C4-2B (cell line): Measurements from ENCODE around the gene DERL3.

Experiments
- CTCF ChIP-seq: fragments of 450-650 bp; conservative IDR thresholded peaks from 2 replicates; pipeline ENCODE4 v1.5.1; 2017; ENCODE audit warnings: mild to moderate bottlenecking
- ZFX ChIP-seq: fragments of 450-650 bp; IDR thresholded peaks from 2 replicates; pipeline ENCODE4 v1.6.1; 2017

DNA sequence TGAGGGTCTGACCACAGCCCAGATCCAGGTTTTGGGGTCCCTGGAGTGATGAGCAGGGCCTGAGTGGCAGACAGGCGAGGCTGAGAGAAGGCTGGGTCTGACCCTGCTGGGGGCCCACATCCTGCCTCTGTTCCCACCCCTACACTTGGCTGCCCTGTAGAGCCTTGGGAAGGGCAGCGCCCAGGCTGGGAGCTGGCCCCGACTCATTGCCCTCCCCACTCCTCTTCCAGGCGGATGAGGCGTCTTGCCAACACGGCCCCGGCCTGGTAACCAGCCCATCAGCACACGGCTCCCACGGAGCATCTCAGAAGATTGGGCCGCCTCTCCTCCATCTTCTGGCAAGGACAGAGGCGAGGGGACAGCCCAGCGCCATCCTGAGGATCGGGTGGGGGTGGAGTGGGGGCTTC, 4.9 kb downstream of the DERL3 start:
- no peak for TF ChIP-seq CTCF
- TF ChIP-seq ZFX: no peak
